Suppressor macrophage treated with lipopolysaccharide for 1 hour (primary cell): ENCODE data around the gene SLC39A10.
A peak's percentile ranks its signal among the peaks of the same experiment; 100 is the strongest.
"Not testable (repeated sequence)": the region's sequence is repeated elsewhere in the genome, so short reads cannot be mapped to it uniquely, and the experiment has no call there.

Source experiments
- DNase-seq, 3 donors: peaks; one replicate each; pipeline ENCODE4 v3.0.0-alpha.2; 2020 to 2022

Gene SLC39A10, protein sequence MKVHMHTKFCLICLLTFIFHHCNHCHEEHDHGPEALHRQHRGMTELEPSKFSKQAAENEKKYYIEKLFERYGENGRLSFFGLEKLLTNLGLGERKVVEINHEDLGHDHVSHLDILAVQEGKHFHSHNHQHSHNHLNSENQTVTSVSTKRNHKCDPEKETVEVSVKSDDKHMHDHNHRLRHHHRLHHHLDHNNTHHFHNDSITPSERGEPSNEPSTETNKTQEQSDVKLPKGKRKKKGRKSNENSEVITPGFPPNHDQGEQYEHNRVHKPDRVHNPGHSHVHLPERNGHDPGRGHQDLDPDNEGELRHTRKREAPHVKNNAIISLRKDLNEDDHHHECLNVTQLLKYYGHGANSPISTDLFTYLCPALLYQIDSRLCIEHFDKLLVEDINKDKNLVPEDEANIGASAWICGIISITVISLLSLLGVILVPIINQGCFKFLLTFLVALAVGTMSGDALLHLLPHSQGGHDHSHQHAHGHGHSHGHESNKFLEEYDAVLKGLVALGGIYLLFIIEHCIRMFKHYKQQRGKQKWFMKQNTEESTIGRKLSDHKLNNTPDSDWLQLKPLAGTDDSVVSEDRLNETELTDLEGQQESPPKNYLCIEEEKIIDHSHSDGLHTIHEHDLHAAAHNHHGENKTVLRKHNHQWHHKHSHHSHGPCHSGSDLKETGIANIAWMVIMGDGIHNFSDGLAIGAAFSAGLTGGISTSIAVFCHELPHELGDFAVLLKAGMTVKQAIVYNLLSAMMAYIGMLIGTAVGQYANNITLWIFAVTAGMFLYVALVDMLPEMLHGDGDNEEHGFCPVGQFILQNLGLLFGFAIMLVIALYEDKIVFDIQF

DNA sequence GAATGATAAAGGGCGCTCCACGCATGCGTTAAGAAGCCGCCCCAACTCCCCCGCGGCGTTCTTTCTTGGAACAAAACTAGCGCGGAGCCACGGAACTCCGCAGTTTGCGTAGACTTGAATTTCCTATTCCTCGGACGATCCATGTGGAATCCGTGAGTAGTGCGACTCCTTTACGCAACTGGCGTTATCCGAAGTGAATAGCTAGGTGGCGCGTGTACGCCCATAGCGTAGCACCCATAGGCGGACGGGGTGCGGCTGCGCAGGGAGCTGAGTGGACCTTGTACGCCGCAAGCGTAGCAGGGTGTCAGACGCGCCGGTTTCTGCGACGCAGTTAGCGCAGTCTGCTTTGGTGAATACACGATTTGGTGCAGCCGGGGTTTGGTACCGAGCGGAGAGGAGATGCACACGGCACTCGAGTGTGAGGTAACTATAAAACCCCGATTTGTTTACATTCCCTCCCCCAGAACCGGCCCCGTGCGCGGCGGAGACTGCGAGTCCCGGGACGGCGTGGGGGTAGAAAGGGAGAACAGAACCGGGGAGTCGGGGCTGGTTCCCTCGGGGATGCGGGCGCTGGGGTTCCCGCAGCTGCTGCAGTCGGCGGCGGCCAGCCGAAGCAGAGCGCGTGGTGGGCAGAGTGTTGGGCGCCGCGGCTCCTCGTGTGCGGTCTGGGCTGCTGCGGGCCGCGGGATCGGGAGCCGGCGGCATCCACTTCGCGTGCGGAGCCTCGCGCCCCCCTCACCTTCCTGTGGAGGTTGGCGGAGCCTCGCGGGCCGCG is at the start of gene SLC39A10:
SLC39A10 (plus strand) TSS at position 368 of the 775 bp plus-strand sequence. CDS start 22,817 bp downstream, outside the sequence.
- peak; percentile 97 to 99 (median 98) for DNase-seq

DNA sequence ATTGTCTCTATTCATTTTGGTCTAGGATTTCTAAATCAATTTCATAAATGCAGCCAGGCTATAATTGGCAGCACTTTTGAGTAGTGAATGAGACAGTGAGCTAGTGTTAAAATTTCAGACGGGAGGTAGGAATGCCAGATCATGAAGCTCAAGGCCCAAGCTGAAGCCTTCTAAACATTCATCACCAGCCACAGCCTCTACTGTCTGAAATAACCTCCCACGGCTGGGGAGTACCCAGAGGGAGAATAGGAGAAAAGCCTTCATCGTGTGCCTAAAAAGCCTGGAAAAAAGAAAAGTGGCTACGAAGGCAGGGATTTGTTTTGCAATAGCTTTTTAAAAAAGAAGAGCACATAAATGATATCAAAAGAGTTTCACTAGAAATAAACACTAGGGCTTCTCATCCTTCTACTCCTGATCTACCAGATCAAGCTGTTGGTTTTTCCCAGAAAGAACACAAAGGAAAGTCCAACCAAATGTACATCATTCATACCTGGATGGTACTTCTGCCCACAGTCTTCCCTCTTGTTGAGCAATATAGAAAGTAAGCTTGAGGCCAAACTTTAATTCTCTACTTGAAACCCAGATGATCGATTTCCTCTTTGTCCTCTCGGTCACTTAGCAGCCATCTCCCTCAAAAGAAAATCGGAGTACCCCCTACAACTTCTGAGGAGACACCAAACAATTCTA is 48.1 kb upstream of the SLC39A10 start:
- DNase-seq = no peak

DNA sequence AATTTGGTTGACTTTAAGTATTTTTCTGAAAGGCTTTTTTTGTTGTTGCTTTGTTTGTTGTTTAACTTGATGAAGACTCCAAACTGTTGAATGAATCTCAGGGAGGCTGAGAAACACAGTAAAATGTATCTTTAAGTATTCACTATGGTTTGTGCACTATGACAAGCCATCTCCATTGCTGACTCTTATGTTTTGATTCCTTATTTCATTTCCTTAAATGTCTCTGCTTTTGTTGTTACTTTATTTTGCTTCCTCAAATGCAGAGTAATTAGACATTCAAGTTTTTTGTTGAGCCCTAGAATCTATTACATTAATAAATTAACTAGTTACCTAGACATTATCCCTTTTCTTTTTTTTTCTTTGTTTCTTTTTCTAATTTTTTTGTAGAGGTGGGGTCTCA is 46.3 kb upstream of the SLC39A10 start:
- DNase-seq = peak; percentile 19 to 77 (median 76)

DNA sequence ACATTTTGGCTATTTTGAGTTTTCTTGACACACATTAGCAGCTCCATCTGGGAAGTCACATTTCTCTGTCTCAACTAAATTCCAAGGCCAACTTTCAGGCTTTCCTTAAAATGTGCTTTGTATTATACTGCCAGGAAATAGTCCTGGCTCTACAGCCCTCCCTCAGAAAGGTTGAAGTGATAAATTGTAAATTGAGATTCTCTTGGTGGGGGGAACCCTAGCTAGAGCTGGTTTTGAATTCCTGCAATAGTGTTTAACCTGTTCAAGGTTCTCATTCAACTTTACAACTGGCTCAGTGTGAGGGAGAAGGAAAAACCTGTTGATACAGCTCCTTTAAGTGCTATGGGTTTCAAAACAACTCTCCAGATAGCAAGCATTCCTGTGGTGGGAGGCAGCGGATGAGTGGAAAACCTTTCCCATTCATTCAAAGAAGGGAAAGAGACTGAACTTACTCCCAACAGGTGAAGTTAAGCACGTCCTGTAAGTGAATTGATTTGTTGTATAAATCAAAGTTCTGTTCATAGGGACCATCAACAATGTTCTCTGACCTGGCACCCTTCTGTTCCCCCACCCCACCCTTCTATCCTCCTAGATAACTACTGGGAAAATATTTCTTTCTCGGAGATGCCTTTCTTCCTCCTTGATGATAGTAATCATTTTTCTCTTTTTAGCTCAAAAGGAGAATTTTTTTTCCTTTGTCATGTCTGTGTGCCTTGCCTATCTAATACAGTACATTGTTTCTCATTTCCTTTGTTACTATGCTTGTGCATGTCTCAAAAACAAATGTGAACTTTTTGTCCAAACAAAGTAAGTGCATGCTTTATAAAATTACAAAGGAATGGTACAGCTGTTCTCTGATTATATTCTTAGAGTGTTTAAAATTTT is 44.2 kb upstream of the SLC39A10 start:
- no peak for DNase-seq

DNA sequence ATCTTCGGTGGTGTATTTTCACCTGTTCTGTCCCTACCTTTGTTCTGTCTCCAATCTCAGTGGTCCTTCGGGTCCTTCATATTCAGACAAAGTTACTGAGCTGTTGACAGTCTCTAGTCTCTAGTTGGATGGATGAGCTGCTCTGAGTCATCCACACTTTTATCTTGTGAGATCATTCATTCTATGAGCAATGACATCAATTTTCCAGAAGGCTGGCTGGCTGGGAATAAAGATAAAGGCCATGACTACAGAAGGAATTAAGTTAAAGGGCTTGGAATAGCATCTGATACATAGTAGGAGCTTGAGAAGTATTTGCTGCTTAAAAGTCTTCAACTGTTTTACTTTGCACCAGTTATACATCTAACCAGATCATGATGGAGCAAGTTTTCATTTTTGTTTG is 43.1 kb upstream of the SLC39A10 start:
- DNase-seq = peak; percentile 35 to 63 (median 52)

DNA sequence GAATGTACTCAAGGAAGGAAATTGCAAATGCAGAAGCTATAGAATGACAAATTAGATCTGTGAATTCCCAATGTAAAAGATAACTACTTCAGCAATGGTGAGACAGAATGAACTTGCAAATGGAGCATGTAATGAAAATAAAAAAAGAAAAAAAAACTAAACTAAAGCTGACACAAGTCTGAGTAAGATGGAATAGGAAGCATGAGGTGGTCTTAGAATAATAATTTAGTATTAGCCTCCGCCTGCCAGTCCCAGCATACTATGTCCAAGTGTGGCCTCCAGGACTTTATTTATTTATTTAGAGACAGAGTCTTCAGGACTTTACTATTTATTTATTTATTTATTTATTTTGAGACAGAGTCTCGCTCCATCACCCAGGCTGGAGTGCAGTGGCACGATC is 37.4 kb upstream of the SLC39A10 start:
- peak in 1 of 3 donors; percentile 43 for DNase-seq

DNA sequence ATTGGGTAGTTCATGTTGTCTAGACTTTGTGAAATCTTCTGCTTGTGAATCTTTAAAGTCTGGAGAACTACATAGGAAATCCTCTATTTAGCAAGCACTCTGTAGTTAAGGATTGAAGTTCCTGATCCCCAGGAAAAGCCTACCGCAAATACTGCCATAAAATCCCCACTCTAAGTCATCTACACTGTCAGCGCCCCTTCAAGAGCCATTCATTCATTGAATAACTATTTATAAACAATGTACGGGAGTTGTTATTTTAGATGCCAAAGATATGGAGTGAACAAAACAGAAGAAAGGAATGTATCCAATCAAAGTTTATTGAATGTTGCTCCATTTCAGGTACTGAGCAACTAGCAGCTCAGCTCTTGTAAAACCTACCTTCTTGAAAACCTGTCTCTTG is 36.5 kb upstream of the SLC39A10 start:
- no peak for DNase-seq

DNA sequence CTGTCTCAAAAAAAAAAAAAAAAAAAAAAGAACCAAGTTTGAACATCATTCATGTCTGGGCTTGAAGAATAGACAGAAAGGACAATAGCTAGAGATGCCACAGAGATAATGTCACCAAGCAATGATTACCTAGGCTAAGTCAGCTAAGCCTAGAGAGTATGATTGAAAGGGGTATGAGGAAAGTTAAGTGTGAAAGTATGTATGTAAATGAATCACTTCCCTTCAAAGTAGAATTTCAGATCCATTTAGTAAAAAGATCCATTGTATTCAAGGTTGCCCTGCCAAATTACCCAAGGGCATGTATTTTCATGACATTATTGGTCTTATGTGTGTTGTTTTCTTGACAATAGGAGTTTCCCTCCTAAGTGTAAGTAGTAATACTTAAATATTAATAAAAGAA is 34.1 kb upstream of the SLC39A10 start:
- DNase-seq = no peak

DNA sequence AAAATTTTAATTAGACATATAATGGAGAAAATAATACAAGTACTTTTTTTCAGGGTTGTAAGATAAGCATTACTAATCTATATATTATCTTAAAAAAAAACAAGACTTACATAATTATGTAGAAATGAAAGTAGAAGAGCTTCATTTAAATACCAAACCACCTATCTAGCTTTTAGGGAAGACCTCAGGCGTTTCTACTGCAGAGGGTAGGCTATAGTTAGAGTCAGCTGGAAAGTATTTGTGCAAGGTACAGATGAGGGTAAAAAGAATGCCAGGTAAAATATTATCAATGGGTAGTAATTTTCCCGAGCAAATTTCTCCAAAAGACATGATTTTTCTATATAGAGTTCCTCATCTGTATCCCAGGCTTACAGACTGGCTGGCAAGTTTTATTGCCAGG is 30.5 kb upstream of the SLC39A10 start:
- DNase-seq = no peak

DNA sequence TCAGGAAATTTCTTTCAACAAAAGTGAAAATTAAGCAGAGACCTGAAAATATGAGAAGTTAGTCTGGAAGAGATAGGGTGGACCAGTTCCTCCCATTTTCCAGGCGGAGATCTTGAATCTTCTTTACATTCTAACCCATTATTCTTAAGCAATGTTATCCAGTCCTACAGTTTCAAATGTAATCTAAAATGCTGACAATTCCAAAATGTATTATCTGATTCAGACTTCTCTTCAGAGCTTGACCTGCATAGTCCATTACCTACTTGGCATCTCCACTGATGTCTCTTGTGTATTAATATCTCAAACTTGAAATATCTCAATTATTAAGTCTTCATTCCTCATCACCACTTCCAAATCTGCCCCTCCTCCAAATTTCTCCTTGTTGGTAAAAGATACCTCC is 28.4 kb upstream of the SLC39A10 start:
- DNase-seq = no peak

DNA sequence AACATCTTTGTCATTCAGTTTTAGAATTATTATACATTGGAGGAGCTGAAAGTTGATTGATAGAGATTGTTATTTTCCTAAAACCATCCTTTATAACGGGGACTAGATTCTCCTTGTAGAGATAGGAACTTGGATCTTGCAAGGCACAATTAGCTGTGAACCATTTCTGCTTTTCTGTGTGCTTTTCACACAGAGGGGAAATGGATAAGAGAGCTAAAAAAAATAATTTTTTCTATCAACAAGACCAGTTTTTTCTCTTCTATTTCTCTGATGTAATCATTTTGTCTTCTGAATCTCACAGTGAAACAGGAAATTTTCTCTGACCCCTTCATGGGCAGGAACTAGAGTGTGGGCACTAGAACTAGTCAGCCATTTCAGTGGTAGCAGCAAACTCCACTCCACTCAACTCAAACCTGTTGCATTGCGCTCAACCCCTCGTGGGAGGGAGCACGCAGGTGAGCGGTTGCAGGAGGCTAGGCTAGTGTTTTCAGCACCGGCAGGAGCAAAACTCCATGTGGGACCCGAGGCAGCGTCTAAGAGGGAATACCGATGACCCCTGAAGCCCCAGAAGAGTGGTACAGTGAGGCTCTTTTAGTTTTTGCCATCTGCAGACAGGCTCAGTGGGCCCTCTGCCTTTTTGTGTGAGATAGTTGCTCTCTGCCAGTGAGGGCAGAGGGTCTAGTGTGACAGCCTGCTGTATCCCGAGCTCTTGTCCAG is 24.0 kb upstream of the SLC39A10 start:
- DNase-seq = peak; percentile 28 to 52 (median 44)

DNA sequence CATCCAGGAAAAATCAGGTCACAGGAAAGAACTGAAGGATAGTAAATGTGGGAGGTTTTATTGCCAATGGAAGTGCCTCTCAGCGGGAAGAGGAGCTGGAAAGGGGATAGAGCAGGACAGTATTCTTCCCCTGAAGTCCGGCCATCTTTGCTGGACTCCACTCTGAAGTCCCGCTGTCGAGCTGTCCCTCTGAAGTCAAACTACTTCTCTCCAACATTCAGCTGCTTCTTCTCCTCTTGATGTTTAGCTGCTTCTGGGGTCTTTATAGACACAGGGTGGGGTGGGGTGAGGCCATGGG is 23.5 kb upstream of the SLC39A10 start:
- no peak for DNase-seq

DNA sequence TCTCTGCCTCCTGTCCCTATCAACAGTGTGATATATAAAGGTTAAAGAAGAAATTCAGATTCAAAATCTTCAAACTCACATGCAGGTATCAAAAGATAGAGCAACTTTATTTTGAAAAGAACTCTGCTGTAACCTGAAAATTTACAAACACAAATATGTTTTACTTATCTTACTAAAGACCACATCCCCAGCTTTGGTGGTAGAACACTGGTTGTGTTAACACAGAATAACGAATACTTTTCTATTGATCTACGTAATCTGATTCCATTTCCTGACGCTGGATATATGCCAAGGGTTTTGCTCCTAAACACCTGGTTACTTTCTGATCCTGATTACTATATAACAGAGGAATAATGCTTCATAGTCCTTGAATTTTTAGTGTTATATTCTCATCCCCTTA is 23.1 kb upstream of the SLC39A10 start:
- DNase-seq = no peak

DNA sequence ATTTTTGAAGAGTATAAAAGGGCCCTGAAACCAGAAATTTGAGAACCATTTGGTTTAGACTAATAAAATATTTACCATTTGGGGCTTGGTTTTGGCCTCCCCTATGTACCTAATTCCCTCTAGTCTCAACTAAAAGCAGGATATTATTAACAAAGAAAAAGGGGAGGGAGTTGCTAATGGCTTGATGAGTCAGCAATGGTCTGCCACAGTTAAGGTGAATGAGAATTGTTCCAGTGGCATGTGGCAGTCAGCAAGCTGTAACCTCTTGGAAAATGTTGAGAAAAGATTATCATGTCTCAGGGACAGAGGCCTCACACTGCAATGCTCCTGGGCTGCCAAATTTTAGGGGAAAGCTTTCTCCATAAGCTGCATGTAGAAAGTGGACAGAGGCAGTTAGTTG is 20.1 kb upstream of the SLC39A10 start:
- DNase-seq = no peak

DNA sequence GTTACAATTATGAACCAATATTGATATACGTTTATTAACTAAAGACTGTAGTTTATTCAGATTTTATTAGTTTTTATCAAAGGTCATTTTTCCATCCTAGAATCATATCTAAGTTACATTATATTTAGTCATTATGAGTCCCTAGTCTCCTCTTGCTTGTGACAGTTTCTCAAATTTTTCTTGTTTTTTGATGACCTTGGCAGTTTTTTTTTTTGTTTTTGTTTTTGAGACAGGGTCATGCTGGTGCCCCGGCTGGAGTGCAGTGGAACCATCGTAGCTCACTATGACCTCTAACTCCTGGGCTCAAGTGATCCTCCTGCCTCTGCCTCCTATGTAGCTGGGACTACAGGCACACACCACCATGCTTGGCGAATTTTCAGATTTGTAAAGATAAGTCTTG is 18.3 kb upstream of the SLC39A10 start:
- no peak for DNase-seq

DNA sequence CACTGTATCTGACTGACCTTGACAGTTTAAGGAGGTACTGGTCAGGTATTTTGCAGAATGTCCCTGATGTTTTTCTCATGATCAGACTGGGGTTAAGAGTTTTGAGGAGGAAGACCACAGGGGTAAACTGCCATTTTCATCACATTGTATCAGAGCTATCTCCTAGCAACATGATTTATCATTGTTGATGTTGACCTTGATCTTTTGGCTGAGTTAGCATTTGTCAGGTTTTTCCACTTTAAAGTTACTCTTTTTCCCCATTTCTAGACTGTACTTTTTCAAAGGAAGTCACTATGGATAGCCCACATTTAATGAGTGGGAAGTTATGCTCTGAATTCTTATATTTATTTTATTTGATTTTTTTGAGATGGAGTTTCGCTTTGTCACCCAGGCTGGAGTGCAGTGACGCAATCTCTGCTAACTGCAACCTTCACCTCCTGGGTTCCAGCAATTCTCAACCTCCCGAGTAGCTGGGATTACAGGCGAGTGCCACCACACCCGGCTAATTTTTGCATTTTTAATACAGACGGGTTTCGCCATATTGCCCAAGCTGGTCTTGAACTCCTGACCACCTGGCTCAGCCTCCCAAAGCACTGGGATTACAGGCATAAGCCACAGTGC is 17.7 kb upstream of the SLC39A10 start:
- DNase-seq = no peak

DNA sequence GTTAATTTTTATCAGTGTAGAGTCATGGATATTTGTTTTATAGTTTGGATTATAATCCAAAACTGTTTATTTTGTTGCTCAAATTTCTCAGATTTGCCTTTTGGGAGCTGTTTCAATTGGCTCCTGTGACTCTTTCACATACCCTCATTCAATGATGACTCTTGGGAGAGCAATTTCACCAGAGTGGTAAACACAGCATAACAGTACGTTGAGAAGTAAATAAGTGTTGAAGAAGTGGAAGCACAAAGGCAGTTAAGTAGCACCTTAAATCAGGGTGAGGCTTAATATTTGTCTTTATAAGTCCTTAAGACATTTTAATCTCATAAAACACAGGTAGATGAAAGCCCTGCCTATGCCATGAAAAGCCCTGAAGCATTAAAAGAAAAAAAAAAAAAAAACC is 17.1 kb upstream of the SLC39A10 start:
- DNase-seq = no peak

DNA sequence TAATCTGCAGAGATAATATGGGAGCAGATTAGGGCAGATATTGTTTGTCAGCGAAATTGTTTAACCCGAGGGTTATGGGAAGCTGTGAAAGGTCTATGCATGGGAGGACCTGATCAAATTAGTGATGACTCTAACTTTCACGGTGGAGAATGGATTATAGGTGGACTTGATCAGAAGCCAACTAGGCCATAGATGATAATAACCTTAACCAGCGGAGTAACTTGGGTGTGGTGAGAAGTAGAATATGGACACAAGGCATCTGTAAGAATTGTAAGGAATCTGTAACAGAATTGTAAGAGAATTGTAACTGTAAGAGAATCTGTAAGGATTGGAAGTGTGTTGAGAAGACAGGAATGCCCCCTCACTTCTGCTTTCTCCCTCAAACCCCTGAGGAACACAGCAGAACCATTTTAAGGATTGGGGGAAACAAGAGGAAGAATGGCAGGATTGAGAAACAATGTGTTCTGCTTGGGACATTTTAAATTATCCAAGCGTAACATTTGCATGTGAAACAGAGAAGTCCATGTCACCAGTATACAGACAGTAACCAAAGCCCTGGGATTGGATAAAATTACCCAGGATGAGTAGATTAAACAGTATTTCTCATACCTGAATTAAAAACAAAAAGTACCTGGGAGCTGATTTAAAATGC is 14.9 kb upstream of the SLC39A10 start:
- DNase-seq = peak; percentile 66 to 87 (median 81)

DNA sequence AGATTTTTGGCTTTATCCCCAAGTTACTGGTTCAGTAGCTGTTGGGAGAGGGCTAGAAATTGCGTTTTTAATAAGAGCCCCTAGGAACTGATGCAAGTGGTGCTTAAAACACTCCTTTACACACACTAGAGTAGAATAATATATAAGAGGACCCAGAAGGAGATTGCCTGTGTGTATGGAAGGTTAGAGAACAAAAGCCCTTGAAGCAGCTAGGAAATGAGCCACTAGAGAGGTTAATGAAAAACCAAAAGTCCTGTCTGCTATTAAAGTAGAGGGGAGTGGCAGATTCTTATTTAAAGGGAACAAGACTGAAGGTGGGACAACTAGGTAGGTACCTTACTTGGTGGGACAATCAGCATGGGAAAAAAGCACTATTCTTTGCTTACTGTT is 14.4 kb upstream of the SLC39A10 start:
- no peak for DNase-seq

DNA sequence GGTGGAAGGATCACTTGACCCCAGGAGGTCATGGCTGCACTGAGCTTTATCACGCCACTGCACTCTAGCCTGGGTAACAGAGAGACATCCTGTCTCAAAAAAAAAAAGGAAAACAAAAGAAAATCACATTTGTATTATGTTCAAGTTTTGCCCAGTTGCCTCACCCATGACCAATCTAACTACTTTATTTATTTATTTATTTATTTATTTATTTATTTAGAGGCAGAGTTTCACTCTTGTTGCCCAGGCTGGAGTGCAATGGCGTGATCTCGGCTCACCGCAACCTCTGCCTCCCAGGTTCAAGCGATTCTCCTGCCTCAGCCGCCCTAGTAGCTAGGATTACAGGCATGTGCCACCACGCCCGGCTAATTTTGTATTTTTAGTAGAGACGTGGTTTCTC is 12.3 kb upstream of the SLC39A10 start:
- DNase-seq = not testable (repeated sequence)
